Testis (tissue), 2 donors: Measurements from ENCODE around the gene CCR7.

ENCODE experiments used
- POLR2A ChIP-seq: fragments of 450-650 bp; IDR thresholded peaks from one replicate; pipeline ENCODE4 v1.6.1; 2017; ENCODE audit warnings: antibody characterized with exemption, mild to moderate bottlenecking, moderate library complexity
- TF ChIP-seq, protein P1 (sequence below), 3 experiments: fragments of 450-650 bp in 2 of 3; fragments of 200-600 bp in 1 of 3; sonication (generic) in 1 of 3; IDR thresholded peaks; one replicate each; pipeline ENCODE4 v1.5.1; 2016 to 2019; ENCODE audit warnings: antibody characterized with exemption in 3 of 3, mild to moderate bottlenecking in 2 of 3, moderate library complexity in 1 of 3

DNA sequence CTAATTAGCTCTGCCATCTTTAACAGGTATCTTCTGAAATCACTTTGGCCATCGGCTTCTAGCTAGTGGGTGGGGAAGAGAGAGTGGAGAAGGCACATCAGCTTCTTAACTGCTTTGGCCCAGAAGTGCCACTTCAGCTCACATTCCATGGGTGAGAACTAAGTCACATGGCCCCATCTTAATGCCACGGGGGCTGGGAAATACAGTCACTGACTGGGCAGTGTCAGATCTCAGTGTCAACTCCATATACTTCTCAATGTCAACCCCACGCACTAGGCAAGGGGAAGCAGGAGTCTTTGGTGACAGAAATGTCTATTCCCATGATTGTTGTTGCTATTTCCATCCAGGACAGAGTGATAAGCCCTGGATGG lies 29.4 kb downstream of the CCR7 start:
- TF ChIP-seq, protein P1, sequence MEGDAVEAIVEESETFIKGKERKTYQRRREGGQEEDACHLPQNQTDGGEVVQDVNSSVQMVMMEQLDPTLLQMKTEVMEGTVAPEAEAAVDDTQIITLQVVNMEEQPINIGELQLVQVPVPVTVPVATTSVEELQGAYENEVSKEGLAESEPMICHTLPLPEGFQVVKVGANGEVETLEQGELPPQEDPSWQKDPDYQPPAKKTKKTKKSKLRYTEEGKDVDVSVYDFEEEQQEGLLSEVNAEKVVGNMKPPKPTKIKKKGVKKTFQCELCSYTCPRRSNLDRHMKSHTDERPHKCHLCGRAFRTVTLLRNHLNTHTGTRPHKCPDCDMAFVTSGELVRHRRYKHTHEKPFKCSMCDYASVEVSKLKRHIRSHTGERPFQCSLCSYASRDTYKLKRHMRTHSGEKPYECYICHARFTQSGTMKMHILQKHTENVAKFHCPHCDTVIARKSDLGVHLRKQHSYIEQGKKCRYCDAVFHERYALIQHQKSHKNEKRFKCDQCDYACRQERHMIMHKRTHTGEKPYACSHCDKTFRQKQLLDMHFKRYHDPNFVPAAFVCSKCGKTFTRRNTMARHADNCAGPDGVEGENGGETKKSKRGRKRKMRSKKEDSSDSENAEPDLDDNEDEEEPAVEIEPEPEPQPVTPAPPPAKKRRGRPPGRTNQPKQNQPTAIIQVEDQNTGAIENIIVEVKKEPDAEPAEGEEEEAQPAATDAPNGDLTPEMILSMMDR (IDR thresholded peaks at IDR 0.05): no peak
- no peak for TF ChIP-seq POLR2A
